Stromal cell of bone marrow (primary cell): ENCODE measurements around the gene ZNF398.
"Not testable (repeated sequence)": the region's sequence is repeated elsewhere in the genome, so short reads cannot be mapped to it uniquely, and the experiment has no call there.

ENCODE experiments used
- DNase-seq: peaks from one replicate; pipeline ENCODE4 v3.0.0-alpha.2; 2012; ENCODE audit warnings: low read depth

ZNF398 gene, protein sequence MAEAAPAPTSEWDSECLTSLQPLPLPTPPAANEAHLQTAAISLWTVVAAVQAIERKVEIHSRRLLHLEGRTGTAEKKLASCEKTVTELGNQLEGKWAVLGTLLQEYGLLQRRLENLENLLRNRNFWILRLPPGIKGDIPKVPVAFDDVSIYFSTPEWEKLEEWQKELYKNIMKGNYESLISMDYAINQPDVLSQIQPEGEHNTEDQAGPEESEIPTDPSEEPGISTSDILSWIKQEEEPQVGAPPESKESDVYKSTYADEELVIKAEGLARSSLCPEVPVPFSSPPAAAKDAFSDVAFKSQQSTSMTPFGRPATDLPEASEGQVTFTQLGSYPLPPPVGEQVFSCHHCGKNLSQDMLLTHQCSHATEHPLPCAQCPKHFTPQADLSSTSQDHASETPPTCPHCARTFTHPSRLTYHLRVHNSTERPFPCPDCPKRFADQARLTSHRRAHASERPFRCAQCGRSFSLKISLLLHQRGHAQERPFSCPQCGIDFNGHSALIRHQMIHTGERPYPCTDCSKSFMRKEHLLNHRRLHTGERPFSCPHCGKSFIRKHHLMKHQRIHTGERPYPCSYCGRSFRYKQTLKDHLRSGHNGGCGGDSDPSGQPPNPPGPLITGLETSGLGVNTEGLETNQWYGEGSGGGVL

DNA sequence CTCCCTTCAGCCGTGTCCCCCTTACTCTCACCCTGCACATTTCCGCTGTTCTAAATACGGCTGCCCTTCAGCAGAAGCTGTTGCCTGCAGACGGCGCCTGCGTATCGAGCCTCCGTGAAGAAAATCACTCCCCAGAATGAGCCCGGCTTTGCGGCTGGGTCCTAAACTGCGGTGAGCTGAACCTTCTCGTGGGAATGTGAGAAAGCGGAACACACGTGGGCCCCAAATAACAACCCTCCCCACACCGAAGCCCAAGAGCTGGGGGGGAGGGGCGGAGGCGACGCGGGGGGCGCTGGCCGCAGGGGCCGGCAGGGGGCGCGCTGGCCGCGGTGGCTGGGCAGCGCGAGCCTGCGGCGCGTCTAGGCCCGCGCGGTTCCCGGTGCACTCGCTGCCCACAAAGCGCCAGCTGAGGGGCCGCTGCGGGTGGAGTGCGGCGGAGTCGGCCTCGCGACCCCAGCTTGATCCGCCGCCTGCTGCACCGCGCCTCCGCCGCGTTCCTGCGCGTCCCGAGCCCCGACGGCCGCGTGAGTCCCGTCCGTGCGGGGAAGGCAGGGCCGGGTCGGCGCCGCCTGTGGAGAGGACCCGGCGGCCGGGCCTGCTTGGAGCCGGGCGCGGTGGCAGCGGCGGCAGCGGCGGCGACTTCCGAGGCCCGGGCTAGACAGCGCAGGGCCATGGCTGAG lies at the start of gene ZNF398:
TSS of gene ZNF398 (plus strand) at position 382 of the 680 bp plus-strand sequence. CDS start at position 672, 290 bp downstream.
- no peak for DNase-seq

DNA sequence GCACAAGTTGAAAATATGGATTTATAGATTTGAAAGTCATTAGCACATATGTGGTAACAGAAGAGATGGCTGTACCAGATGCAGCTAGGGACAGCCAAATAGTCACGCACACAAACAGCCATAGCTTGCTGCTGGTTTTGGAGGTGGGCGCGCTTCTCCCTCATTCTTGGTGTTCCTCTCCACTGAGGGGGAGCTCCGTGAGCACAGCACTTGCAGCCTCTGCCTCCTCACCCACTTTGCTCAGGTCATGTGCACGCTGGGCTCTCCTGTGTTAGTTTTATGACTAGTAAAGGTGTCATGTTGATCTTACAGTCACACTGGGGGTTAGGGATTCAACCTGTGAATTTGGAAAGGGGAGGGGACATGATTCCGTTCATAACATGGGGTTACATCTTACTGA lies 48.2 kb upstream of the ZNF398 start:
- no peak for DNase-seq

DNA sequence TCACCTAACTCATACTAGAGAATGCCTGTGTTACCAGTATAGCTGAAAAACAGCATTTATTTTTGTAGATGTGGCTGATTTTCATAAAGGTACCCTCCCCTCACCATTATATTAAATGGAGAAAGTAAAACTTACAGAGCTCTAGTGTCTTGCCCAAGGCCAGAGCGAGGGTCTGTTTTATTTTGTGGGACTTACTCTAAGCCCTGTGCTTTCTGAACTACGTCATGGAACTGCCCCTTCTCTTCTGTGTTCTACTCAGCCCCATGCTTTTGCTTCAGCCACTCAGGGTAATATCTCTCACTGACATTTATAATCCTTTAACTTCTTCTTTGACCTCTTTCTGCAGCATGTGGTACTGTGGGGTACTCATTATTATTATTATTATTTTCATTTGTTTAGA lies 46.4 kb upstream of the ZNF398 start:
- no peak for DNase-seq

DNA sequence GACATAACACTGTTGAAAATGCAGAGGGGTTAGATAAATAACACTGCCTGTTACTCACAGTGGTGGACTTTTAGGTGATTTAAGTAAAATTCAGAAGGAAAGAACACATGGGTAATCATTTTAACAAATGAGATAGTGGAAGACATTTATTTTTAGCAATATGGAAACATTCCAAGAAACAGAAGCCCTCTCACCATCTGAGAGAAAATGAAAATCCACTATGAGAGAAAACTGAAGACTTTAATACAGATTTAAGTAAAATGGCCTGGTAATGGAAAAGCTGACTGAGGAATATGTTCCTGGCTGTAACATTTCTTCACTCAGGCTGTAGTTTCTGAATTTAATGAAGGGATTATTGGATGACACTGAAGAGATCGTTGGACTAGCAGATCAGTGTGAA lies 44.6 kb upstream of the ZNF398 start:
- DNase-seq: no peak

DNA sequence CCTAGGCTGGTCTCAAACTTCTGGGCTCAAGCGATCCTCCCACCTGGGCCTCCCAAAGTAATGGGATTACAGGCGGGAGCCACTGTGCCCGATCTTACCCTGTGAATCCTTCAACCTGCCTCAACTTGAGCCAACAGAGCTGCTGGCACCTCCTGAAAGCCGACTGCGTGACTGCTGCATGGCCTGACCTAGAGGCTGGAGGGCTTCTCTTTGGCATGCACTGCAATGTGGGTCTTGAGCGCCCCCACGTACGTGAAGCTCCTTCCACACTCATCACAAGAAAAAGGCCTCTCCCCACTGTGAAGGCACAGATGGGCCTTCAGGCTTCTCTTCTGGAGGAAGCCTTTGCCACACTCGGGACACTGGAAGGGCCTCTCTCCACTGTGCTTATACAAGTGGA lies 43.8 kb upstream of the ZNF398 start:
- no peak for DNase-seq

DNA sequence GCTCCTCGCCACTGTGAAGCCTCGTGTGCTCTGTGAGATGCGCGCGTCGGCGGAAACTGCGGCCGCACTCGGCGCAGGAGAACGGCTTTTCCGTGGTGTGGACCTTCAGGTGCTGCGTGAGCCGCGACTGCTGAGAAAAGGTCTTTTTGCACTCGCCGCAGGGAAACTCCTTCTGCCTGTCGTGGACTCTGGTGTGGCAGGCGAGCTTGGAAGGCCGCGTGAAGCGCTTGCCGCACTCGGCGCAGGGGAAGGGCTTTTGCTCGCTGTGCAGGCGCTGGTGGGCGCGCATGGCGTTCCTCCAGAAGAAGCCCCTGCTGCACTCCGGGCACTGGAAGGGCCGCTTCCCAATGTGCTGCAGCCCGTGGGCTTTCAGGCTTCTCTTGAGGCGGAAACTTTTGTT lies 43.0 kb upstream of the ZNF398 start:
- DNase-seq: no peak

DNA sequence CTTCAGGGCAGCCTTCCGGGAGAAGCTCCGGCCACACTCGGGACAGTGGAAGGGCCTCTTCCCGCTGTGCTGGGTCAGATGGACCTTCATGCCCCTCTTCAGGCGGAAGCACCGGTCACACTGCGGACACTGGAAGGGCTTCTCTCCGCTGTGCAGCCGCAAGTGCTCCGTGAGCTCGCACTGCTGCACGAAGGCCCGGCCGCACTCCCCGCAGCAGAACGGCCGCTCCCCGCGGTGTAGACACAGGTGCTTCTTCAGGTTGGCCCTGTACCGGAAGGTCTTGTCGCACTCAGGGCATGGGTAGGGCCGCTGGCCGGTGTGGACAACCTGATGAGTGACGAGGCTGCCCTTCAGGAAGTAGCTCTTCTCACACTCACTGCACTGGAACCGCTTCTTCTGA lies 42.5 kb upstream of the ZNF398 start:
- DNase-seq: no peak

DNA sequence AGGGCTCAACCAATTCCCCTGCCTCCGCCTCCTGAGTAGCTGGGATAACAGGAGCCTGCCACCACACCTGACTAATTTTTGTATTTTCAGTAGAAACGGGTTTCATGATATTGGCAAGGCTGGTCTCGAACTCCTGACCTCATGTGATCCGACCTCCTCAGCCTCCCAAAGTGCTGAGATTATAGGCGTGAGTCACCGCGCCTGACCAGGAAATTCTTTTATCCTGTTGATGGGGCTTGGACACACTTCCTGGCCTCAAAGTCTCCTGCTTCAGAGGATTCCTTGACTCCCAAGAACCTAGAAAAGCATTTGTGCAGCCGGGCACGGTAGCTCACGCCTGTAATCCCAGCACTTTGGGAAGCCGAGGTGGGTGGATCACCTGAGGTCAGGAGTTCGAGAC lies 37.3 kb upstream of the ZNF398 start:
- no peak for DNase-seq

DNA sequence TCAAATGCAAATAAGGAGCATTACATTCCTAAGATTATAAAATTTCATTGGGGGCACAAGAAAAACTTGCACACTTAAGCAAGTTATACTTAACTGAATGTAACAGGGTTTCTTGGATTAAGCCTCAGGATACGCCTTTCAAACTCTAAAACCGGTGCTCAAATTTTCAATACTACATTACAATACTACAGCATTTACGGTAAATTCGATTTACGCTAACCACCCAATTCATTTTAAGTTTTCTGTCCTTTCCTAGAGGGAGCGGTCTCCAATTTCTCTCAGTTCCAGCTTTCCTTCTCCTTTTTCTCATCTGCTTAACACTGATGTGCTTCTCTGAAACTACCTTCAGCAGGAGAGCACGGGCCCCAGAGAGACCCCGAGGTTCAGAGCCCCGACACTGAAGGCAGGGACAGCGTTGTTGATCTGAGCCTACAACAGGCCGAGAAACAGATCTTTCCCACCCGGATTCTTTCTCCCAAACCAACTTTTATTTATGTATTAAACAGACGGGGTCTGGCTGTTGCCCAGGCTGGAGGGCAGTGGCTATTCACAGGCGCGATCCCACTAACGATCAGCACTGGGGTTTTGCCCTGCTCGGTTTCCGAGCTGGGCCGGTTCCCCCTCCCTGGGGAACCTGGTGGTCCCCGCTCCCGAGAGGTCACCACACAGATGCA lies 21.9 kb upstream of the ZNF398 start:
- no peak for DNase-seq

DNA sequence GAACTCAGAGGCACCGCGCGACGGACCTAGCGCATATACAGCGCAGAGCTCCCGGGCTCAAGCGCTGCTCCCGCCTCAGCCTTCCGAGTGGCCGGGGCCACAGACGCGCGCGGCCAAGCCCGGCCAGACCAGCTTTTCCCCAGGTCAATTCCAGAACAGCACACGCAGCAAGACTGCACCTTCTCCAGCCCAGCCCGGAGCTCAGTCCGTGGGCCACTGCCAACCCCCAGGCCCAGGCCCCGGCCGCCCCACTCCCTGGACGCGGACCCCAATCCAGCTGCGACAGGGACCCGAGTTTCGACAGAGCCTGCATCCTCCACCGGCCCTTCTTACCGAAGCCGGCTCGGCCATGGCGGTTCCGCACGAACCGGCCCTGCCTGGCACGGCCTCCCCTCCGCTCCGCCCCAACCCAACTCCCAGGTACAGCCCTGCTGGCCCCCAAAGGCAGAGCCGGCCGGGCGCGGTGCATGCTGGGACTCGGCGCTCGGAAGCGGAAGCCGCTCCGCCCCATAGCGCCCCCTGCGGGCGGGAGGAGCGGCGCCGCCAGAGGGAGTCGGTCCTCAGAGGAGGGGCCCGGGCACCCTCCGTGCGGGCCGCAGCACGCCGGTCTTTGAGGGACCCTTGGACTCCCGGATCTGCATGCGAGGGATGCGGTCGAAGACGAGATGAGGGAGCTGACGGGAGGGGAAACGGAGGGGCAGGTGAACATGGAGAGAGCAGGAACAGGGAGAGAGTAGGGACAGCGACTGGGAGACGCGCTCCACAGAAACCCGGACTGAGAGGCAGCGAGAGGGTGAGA lies 21.2 kb upstream of the ZNF398 start, which contains the start of gene ZNF425:
TSS of gene ZNF425 (minus strand) at position 462 of the 799 bp plus-strand sequence. CDS start at position 351, 111 bp downstream.
- peak; percentile 85 for DNase-seq

DNA sequence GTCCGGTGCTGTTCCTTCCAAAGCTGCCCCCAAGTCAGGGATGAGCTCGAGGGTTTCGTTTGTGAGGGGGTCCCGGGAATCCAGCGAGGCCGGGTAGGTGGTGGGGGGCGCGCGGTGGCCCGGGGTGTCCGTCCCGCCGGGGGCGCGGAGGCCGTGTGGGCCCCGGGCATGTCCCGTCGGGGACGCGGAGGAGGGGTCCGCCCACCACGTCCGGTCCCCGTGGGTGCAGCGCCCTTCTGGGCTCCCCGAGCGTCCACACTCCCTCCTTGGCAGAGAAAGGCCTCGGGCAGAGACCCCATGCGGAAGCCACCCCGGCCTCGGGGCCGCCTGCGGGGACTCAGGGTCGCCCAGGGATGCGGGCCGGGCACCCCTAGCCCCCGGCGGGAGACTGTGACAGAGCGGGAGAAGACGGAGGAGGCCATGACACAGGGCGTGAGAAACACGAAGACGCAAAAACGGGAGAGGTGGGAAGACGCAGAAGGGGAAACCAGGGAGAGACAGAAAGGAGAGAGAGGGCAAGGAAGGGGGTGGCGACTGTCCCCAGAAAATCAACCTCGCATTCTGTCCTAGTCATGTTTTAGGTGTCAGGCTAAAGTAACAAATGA lies 20.5 kb upstream of the ZNF398 start:
- no peak for DNase-seq

DNA sequence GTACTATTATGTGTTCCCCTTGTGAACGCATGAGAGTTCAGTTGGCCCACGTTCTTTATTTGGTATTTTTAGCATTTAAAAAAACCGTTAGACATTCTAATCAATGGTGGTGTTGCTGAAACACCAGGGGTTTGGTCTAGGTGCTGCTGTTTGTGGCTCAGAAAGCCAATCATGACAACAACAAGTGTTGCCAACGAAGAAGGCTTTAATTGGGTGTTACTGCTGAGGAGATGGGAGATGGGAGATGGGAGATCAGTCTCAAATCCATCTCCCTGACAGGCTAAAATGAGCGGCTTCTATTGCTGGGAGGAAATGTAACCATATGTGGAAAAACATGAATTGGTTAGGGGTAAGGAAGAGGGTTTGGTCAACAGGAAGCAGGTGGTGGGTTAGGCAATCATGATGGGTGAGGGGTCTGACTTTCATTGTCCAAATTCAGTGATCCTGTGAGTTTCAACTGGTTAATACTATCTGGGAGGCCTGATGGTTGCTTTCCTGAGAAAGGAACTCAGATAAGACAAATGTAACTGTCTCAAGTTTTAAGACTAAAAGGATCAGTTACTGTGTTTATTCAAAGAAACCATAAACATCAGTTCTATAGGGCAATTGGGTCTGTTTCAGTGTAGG lies 16.6 kb upstream of the ZNF398 start:
- DNase-seq: no peak

DNA sequence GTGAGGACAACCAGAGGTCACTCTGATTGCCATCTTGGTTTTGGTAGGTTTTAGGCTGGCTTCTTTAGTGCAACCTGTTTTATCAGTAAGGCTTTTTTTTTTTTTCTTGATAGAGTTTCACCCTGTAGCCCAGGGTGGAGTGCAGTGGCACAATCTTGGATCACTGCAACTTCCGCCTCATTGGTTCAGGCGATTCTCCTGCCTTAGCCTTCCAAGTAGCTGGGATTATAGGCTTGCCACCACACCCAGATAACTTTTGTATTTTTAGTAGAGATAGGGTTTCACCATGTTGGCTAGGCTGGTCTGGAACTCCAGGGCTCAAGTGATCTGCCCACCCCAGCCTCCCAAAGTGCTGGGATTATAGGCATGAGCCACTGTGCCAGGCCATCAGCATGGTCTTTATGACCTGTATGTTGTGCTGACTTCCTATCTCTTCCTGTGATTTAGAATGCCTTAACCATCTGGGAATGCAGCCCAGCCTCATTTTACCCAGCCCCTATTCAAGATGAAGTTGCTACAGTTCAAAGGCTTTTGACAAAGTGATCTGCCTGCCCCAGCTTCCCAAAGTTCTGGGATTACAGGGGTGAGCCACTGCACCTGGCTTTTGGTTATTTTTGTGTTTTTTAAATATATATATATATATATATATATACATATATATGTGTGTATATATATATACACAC lies 14.1 kb upstream of the ZNF398 start:
- DNase-seq: no peak

DNA sequence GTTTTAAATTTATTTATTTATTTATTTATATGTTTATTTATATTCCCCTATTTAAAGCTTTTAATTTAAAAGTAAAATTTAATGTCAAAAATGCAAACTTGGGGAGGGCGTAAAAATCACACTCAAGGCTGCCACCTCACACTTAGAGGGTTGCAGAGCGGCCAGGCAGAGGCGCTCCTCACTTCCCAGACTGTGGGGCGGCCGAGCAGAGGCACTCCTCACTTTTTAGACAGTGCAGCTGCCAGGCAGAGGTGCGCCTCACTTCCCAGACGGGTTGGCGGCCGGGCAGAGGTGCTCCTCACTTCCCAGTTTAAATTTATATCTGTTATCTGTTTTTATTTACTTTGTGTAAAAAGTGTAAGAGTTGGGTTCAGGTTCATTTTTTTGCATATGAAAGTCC lies 11.1 kb upstream of the ZNF398 start:
- DNase-seq: no peak

DNA sequence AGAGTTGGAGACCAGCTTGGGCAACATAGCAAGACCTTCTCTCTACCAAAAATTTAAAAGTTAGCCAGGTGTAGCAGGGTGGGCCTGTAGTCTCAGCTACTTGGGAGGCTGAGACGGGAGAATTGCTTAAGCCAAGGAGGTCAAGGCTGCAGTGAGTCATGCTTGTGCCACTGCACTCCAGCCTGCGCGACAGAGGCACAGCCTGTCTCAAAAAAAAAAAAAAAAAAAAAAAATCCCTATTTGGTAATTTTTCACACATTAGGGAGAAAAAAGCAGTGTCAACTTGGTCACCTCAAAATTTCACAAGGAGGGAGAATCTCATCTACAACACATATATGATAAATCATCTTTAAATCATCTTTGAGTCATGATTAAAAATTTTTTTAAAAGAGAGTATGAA lies 6.4 kb upstream of the ZNF398 start:
- no peak for DNase-seq

DNA sequence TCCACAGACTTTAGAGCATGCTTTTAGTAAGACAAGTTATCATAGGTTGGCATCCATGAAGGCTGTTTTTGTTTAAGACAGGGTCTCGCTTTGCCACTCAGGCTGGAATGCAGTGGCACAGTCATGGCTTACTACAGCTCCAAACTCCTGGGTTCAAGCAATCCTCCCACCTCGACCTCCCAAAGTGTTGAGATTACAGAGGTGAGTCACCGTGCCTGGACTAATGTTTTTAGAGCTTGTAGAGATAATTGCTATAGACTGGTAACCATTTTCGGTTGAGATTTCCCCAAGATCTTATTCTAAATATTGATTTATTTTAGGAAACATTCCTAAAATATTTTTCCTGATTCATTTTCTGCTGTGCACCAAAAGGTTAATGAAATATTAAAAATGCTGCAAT lies 5.4 kb upstream of the ZNF398 start:
- no peak for DNase-seq

DNA sequence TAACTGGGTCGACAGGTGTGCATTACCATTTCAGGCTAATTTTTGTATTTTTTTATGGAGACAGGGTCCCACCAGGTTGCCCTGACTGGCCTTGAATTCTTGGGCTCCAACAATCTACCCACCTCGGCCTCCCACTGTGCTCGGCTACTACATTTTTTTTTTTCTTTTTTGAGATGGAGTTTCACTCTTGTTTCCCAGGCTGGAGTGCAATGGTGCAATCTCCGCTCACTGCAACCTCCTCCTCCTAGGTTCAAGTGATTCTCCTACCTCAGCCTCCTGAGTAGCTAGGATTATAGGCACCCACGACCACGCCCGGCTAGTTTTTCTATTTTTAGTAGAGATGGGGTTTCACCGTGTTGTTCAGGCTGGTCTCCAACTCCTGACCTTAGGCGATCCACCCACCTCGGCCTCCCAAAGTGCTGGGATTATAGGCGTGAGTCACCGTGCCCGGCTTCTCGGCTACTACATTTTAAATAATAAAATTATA lies 2.8 kb upstream of the ZNF398 start:
- not testable (repeated sequence) for DNase-seq

DNA sequence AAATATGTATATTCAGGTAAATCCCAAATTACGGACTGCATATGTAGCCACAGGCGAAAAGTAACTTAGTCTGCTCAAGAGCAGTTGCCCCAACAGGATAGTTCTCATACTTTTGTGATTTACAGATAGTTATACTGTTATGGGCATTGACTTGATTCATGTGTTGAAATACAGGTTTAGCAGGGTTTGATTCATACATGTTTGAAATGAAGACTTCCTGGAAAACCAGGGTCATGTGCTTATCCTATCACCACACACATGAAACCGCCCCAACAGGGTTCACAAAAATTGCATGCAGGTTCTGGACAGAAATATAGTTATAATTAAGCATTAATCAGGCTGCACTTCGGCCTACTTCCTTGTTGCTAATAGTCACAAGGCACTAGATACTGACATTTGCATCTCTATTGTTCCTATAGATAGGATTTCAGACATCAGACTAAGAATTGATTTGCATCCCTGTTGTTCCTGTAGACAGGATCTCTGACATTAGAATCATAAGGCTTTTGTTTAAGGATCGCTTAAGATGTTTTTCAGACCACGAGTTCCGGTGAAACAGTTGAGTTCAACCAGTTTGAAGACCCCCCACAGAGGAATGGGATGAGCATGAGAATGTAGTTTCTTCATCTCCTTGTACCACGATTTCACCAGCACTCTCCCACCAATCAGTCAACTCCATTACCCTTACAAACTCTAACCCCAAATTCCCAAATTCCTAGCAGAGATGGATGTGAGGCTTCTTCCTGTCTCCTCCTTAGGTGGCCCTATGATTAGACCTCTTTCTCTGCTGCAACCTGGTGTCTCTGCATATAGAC lies 2.0 kb upstream of the ZNF398 start:
- no peak for DNase-seq
